IMR-90 (cell line): Measurements from ENCODE around the gene TRPC6. TPM values are rescaled to one million over a fixed set of nuclear protein-coding genes. Genes with fewer than 3 reads are reported as not detected.

Source experiments
- ATAC-seq: fragments of 200-7000 bp; cut with Tn5 transposase; 2 replicates; pipeline ENCODE4 v1.9.1; 2020; ENCODE audit warnings: low read depth, mild to moderate bottlenecking, moderate library complexity
- BruUV-seq: library from RNA; stranded (reverse); fragments of 400-500 nt; replicated peaks from 2 replicates; lab custom pipeline; 2021; lab: Mats Ljungman, UMichigan
- CTCF ChIA-PET: fragments of 300-600 bp; formaldehyde crosslinking; extraction: SDS; loops from one replicate; lab custom pipeline; 2021; ENCODE audit warnings: antibody characterized with exemption; lab: Yijun Ruan, JAX
- POLR2A ChIA-PET: fragments of 300-600 bp; sonication (Branson Sonifier 250); formaldehyde crosslinking; loops from one replicate; lab custom pipeline; 2022; ENCODE audit warnings: antibody characterized with exemption; ENCODE audit not compliant: unreplicated experiment; lab: Charles Lee
- DNase-seq: peaks from one replicate; pipeline ENCODE4 v3.0.0; 2013
- H2AFZ ChIP-seq: replicated peaks from 2 replicates; pipeline ENCODE3; 2013; ENCODE audit warnings: low read length, mild to moderate bottlenecking; ENCODE audit not compliant: poor library complexity
- H2AK5ac ChIP-seq: 2 replicates; pipeline ENCODE4 v1.6.1; 2013; ENCODE audit warnings: low read depth, low read length, inconsistent platforms
- H2AK9ac ChIP-seq: replicated peaks from 2 replicates; pipeline ENCODE3; 2013; ENCODE audit warnings: mild to moderate bottlenecking, low read depth, low read length, moderate library complexity; ENCODE audit not compliant: poor library complexity
- H2BK120ac ChIP-seq: 2 replicates; pipeline ENCODE4 v1.6.1; 2013; ENCODE audit warnings: low read depth, low read length, inconsistent platforms
- H2BK15ac ChIP-seq: 3 replicates; pipeline ENCODE4 v1.6.1; 2013; ENCODE audit warnings: low read depth, low read length, inconsistent platforms
- H2BK20ac ChIP-seq: 2 replicates; pipeline ENCODE4 v1.6.1; 2013; ENCODE audit warnings: low read depth, mild to moderate bottlenecking, inconsistent platforms, low read length, moderate library complexity
- H2BK5ac ChIP-seq: 2 replicates; pipeline ENCODE4 v1.6.1; 2013; ENCODE audit warnings: mild to moderate bottlenecking, low read depth, low read length, inconsistent platforms; ENCODE audit not compliant: poor library complexity, severe bottlenecking
- H3K14ac ChIP-seq: replicated peaks from 2 replicates; pipeline ENCODE4 v1.6.1; 2013; ENCODE audit warnings: low read depth, low read length, inconsistent platforms
- H3K18ac ChIP-seq: 2 replicates; pipeline ENCODE4 v1.6.1; 2013; ENCODE audit warnings: low read depth, low read length, control low read depth
- H3K23ac ChIP-seq: 2 replicates; pipeline ENCODE4 v1.6.1; 2013; ENCODE audit warnings: low read depth, low read length, inconsistent platforms
- H3K27ac ChIP-seq: 2 replicates; pipeline ENCODE4 v1.5.1; 2013; ENCODE audit warnings: mild to moderate bottlenecking, control low read depth, low read length; ENCODE audit not compliant: insufficient read depth
- H3K27me3 ChIP-seq: 2 replicates; pipeline ENCODE4 v1.6.1; 2013; ENCODE audit warnings: low read length; ENCODE audit not compliant: control insufficient read depth, insufficient read depth
- H3K36me3 ChIP-seq: 2 replicates; pipeline ENCODE4 v1.6.1; 2013; ENCODE audit warnings: low read length, mixed read lengths; ENCODE audit not compliant: control insufficient read depth, insufficient read depth
- H3K4ac ChIP-seq: 2 replicates; pipeline ENCODE4 v1.6.1; 2013; ENCODE audit warnings: low read depth, low read length, inconsistent platforms
- H3K4me1 ChIP-seq: 2 replicates; pipeline ENCODE4 v1.6.1; 2013; ENCODE audit warnings: low read length, mixed read lengths; ENCODE audit not compliant: control insufficient read depth, insufficient read depth
- H3K4me2 ChIP-seq: 2 replicates; pipeline ENCODE4 v1.6.1; 2013; ENCODE audit warnings: low read depth, mild to moderate bottlenecking, control low read depth, low read length, moderate library complexity
- H3K4me3 ChIP-seq: 2 replicates; pipeline ENCODE4 v1.5.1; 2013; ENCODE audit warnings: low read depth, mild to moderate bottlenecking, control low read depth, low read length, moderate library complexity; ENCODE audit not compliant: insufficient read depth
- H3K56ac ChIP-seq: 2 replicates; pipeline ENCODE4 v1.6.1; 2013; ENCODE audit warnings: low read length, inconsistent platforms; ENCODE audit not compliant: insufficient read depth; ENCODE audit errors: extremely low read depth
- H3K79me1 ChIP-seq, 2 experiments: 2 replicates each; pipeline ENCODE4 v1.6.1; 2013; ENCODE audit warnings: low read length in 2 of 2, inconsistent platforms in 1 of 2, low read depth in 1 of 2
- H3K9ac ChIP-seq: 2 replicates; pipeline ENCODE4 v1.6.1; 2013; ENCODE audit warnings: low read depth, low read length, control low read depth
- H3K9me1 ChIP-seq: 2 replicates; pipeline ENCODE4 v1.6.1; 2013; ENCODE audit warnings: low read length, inconsistent platforms; ENCODE audit not compliant: insufficient read depth
- H3K9me3 ChIP-seq: 2 replicates; pipeline ENCODE4 v1.6.1; 2013; ENCODE audit warnings: low read length; ENCODE audit not compliant: control insufficient read depth, insufficient read depth
- H4K20me1 ChIP-seq: 2 replicates; pipeline ENCODE4 v1.6.1; 2013; ENCODE audit warnings: low read length, inconsistent platforms; ENCODE audit not compliant: insufficient read depth
- H4K5ac ChIP-seq: 2 replicates; pipeline ENCODE4 v1.6.1; 2013; ENCODE audit warnings: mild to moderate bottlenecking, low read depth, low read length, control low read depth
- H4K8ac ChIP-seq, 2 experiments: 2 replicates each; pipeline ENCODE4 v1.6.1; 2013; ENCODE audit warnings: low read depth in 2 of 2, low read length in 2 of 2, control low read depth in 1 of 2, inconsistent platforms in 1 of 2
- H4K91ac ChIP-seq: 2 replicates; pipeline ENCODE4 v1.6.1; 2013; ENCODE audit warnings: low read depth, low read length, inconsistent platforms; ENCODE audit not compliant: insufficient read depth
- CEBPB ChIP-seq: IDR thresholded peaks from 2 replicates; pipeline ENCODE4 v1.6.1; 2012; ENCODE audit warnings: low read depth, low read length, improper control_type of control experiment
- CHD1 ChIP-seq: IDR thresholded peaks from 2 replicates; pipeline ENCODE4 v1.6.1; 2012; ENCODE audit warnings: low read depth, low read length, improper control_type of control experiment
- FOS ChIP-seq: fragments of 150-350 bp; IDR thresholded peaks from 2 replicates; pipeline ENCODE4 v1.6.1; 2016; ENCODE audit warnings: low read depth, low read length
- MXI1 ChIP-seq: IDR thresholded peaks from 2 replicates; pipeline ENCODE4 v1.6.1; 2012; ENCODE audit warnings: low read depth, mild to moderate bottlenecking, low read length, moderate library complexity, borderline replicate concordance
- POLR2A ChIP-seq: IDR thresholded peaks from 2 replicates; pipeline ENCODE4 v1.6.1; 2012; ENCODE audit warnings: mild to moderate bottlenecking, low read depth, low read length
- RCOR1 ChIP-seq: IDR thresholded peaks from 2 replicates; pipeline ENCODE4 v1.6.1; 2012; ENCODE audit warnings: mild to moderate bottlenecking, low read length, improper control_type of control experiment; ENCODE audit not compliant: insufficient replicate concordance
- SMC3 ChIP-seq: fragments of 150-350 bp; IDR thresholded peaks from 2 replicates; pipeline ENCODE4 v1.6.1; 2016; ENCODE audit warnings: low read depth, mild to moderate bottlenecking, antibody characterized with exemption, low read length, moderate library complexity
- WGBS, 2 experiments: methylation state at CpG; one replicate each; pipeline versions ENCODE4 v1.1.5 to v1.1.7; 2013; ENCODE audit warnings: missing lambda C conversion rate in 2 of 2; ENCODE audit not compliant: insufficient read length in 1 of 2; ENCODE audit errors: extremely low coverage in 2 of 2; 5-methylcytosine and 5-hydroxymethylcytosine counted together
- dilution Hi-C: fragments of 300-500 bp; cut with HindIII; formaldehyde crosslinking; loops from one replicate; pipeline ENCODE4 v1.14.3; 2018; ENCODE audit warnings: low sequenced_read_pairs; ENCODE audit not compliant: unreplicated experiment
- in situ Hi-C: fragments of 300-500 bp; cut with MboI; formaldehyde crosslinking; loops from 3 replicates; pipeline ENCODE4 v1.14.3; 2019; ENCODE audit warnings: low sequenced_read_pairs, inconsistent platforms, mixed read lengths
- intact Hi-C: fragments of 100-400 bp; cut with micrococcal nuclease; formaldehyde crosslinking; loops from 2 replicates; pipeline ENCODE4 v1.10.0; 2022
- polyA plus RNA-seq, 3 experiments: library from polyadenylated mRNA; depleted of rRNA; stranded (reverse); fragments of >200 nt; gene quantifications; 2 replicates each; pipeline ENCODE4 v1.2.3, GENCODE V29; 2012; ENCODE audit warnings: low replicate concordance in 1 of 3
- total RNA-seq: library from RNA; depleted of rRNA; stranded (reverse); fragments of >200 nt; gene quantifications from 2 replicates; pipeline ENCODE4 v1.2.3, GENCODE V29; 2012
- TF ChIP-seq, protein P1 (sequence below): fragments of 150-350 bp; IDR thresholded peaks from 2 replicates; pipeline ENCODE4 v1.6.1; 2016; ENCODE audit warnings: low read depth, mild to moderate bottlenecking, low read length, moderate library complexity, borderline replicate concordance

Gene TRPC6
- total and polyA plus RNA-seq, 2 of the 4 experiments (the other 2 are of a cell fraction): 0.99 to 2.3 TPM

DNA sequence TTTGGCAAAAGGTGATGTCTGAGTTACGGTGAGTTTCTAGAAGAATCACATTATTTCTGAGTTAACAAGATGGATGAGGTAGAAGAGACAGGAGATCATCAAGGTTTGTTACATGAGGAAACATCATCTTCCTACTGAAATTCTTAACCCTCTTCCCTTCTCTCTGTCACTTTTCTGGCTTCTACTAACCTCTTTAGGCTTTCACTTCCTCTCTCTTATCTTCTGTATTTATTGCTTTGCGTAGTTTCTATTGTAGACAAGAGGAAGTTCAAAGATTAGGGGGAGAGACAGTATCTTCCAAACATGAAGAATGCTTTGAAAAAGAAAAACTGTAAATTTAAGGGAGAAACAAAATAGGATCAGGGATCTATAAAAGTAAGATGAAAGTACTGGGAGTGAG lies 75.4 kb downstream of the TRPC6 start:
- no peak overlapping the region for H4K91ac ChIP-seq
- no peaks in the 10 kb centered on the region for H3K9me3 ChIP-seq
- in situ Hi-C loops: no loop called here
- no peak overlapping the region for H2BK15ac ChIP-seq
- no peak overlapping the region for H4K5ac ChIP-seq
- no peak overlapping the region for H3K23ac ChIP-seq
- no peak overlapping the region for H3K4me3 ChIP-seq
- dilution Hi-C loops: no loop called here
- H3K4ac ChIP-seq: no peak overlapping the region
- H3K14ac ChIP-seq: no peak overlapping the region
- H4K20me1 ChIP-seq: no peaks in the 10 kb centered on the region
- intact Hi-C loops: no loop called here
- H3K4me1 ChIP-seq: no peaks in the 10 kb centered on the region
- peaks cover 7% of the 10 kb centered on the region; the same call in 1 of the 2 replicates for H3K36me3 ChIP-seq
- no peak overlapping the region for H2AFZ ChIP-seq
- H2AK5ac ChIP-seq: no peak overlapping the region
- no peak overlapping the region for H2BK120ac ChIP-seq
- no peak overlapping the region for H4K8ac ChIP-seq
- POLR2A ChIA-PET: no interaction called here
- TF ChIP-seq SMC3 (no peak), FOS (no peak), MXI1 (no peak), RCOR1 (no peak), CEBPB (no peak), POLR2A (no peak), CHD1 (no peak)
- TF ChIP-seq, protein P1, sequence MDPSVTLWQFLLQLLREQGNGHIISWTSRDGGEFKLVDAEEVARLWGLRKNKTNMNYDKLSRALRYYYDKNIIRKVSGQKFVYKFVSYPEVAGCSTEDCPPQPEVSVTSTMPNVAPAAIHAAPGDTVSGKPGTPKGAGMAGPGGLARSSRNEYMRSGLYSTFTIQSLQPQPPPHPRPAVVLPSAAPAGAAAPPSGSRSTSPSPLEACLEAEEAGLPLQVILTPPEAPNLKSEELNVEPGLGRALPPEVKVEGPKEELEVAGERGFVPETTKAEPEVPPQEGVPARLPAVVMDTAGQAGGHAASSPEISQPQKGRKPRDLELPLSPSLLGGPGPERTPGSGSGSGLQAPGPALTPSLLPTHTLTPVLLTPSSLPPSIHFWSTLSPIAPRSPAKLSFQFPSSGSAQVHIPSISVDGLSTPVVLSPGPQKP: no peak
- no CpG with 5 or more reads among the region's 2 CpGs for WGBS, 2 experiments
- H3K9ac ChIP-seq: no peak overlapping the region
- no peak overlapping the region for H3K4me2 ChIP-seq
- H3K27ac ChIP-seq: no peak overlapping the region
- no peak for ATAC-seq
- CTCF ChIA-PET: no interaction called here
- no peak overlapping the region for H3K18ac ChIP-seq
- H2BK5ac ChIP-seq: no peak overlapping the region
- H2AK9ac ChIP-seq: no peak overlapping the region
- H3K27me3 ChIP-seq: no peaks in the 10 kb centered on the region
- no TSS peak for BruUV-seq
- H3K79me1 ChIP-seq: peaks cover 0 to 5% of the 10 kb centered on the region in 2 experiments; a peak in 2 of 4 replicates
- H3K9me1 ChIP-seq: no peaks in the 10 kb centered on the region
- no peak overlapping the region for H2BK20ac ChIP-seq
- no peak for DNase-seq
- H3K56ac ChIP-seq: no peak overlapping the region
